ENCODE results near the gene SEPHS1.

DNA sequence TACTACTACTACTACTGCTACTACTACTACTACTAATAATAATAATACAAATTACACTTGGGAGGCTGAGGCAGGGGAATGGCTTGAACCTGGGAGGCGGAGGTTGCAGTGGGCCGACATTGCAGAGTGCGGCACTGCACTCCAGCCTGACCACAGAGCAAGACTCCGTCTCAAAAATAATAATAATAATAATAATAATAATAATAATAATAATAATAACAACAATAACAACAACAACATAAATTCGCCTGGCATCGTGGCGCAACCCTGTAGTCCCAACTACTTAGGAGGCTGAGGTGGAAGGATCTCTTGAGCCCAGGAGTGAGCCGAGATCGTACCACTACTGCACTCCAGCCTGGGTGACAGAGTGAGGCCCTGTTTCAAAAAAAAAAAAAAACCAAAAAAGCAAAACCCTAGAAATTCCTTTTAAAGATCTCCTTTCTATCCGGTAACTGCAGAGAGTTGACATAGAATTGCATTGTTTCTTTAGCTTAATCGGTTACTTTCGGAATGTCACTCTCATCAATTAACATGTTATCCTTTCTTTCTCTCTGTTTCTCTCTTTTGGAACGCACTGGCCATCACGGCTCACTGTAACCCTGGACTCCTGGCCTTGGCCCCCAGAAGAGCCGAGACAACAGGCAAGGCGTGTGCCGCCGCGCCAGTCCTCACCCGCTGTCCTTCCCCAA, 49.2 kb downstream of the SEPHS1 start:
- TF ChIP-seq, protein P1, sequence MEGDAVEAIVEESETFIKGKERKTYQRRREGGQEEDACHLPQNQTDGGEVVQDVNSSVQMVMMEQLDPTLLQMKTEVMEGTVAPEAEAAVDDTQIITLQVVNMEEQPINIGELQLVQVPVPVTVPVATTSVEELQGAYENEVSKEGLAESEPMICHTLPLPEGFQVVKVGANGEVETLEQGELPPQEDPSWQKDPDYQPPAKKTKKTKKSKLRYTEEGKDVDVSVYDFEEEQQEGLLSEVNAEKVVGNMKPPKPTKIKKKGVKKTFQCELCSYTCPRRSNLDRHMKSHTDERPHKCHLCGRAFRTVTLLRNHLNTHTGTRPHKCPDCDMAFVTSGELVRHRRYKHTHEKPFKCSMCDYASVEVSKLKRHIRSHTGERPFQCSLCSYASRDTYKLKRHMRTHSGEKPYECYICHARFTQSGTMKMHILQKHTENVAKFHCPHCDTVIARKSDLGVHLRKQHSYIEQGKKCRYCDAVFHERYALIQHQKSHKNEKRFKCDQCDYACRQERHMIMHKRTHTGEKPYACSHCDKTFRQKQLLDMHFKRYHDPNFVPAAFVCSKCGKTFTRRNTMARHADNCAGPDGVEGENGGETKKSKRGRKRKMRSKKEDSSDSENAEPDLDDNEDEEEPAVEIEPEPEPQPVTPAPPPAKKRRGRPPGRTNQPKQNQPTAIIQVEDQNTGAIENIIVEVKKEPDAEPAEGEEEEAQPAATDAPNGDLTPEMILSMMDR (IDR thresholded peaks at IDR 0.05): no peak
- TF ChIP-seq POLR2A (IDR thresholded peaks at IDR 0.05): no peak

All from thyroid gland (tissue), 4 donors.